VCaP (cell line): ENCODE measurements around the gene KDR.

ENCODE experiments used
- H3K27ac ChIP-seq: fragments of 450-650 bp; 2 replicates; pipeline ENCODE4 v1.5.1; 2017
- TF ChIP-seq, protein P1 (sequence below): fragments of 450-650 bp; conservative IDR thresholded peaks from 2 replicates; pipeline ENCODE4 v1.5.1; 2017; ENCODE audit warnings: mild to moderate bottlenecking, moderate library complexity

Gene KDR

GRCh38 chr4:55082756-55083155 is 42.6 kb downstream of the KDR start:
- no peak overlapping the region for H3K27ac ChIP-seq
- TF ChIP-seq, protein P1, sequence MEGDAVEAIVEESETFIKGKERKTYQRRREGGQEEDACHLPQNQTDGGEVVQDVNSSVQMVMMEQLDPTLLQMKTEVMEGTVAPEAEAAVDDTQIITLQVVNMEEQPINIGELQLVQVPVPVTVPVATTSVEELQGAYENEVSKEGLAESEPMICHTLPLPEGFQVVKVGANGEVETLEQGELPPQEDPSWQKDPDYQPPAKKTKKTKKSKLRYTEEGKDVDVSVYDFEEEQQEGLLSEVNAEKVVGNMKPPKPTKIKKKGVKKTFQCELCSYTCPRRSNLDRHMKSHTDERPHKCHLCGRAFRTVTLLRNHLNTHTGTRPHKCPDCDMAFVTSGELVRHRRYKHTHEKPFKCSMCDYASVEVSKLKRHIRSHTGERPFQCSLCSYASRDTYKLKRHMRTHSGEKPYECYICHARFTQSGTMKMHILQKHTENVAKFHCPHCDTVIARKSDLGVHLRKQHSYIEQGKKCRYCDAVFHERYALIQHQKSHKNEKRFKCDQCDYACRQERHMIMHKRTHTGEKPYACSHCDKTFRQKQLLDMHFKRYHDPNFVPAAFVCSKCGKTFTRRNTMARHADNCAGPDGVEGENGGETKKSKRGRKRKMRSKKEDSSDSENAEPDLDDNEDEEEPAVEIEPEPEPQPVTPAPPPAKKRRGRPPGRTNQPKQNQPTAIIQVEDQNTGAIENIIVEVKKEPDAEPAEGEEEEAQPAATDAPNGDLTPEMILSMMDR = no peak

GRCh38 chr4:55080174-55080865 is 45.1 kb downstream of the KDR start:
- H3K27ac ChIP-seq = no peak overlapping the region
- TF ChIP-seq, protein P1 = no peak

DNA sequence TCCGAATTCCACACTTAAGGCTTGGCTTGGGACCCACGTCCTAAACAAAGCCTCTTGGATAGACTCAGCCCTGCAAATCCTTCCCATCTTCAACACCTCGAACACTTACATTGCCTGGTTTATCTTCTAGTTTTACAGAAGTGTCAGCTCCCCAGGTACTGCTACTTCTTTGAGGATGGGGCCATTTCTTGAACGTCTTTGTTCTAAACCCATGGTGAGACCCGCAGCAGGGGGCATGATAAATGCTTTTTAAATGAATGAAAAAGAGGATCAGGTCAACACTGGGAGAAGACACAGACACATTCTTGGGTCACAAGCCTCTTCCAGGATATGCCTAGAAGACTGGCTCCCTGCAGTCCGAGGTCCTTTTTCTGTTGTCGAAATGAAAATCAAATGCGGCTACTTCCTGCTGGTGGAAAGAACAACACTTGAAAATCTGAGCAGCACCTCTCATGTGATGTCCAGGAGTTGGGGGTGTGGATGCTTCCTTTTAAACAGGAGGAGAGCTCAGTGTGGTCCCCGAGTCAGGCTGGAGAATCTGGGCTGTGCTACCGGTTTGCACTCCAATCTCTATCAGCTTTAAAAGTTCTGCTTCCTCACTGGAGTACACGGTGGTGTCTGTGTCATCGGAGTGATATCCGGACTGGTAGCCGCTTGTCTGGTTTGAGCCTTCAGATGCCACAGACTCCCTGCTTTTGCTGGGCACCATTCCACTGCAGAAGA is 45.8 kb downstream of the KDR start:
- TF ChIP-seq, protein P1 = no peak
- H3K27ac ChIP-seq = no peak overlapping the region

DNA sequence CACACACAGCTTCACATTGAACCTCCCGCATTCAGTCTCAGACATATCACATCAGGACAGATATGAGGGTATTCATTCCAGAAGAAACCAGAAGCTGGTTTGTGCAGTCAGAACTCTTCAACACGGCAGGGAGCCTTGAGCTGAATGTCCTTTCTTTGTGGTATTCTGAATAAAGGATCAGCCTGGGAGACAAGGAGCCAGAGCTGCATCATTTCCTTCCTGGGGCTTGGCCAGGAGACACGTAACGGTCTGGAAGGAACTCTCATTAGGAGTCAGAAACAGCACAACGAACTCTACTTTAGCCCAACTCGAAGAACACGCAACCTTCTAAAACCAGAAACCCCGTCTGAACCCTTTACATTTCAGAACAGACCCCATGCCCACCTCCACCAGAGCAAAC is 46.4 kb downstream of the KDR start:
- TF ChIP-seq, protein P1 = no peak
- no peak overlapping the region for H3K27ac ChIP-seq

GRCh38 chr4:55077577-55077976 is 47.8 kb downstream of the KDR start:
- no peak overlapping the region for H3K27ac ChIP-seq
- TF ChIP-seq, protein P1 = no peak

DNA sequence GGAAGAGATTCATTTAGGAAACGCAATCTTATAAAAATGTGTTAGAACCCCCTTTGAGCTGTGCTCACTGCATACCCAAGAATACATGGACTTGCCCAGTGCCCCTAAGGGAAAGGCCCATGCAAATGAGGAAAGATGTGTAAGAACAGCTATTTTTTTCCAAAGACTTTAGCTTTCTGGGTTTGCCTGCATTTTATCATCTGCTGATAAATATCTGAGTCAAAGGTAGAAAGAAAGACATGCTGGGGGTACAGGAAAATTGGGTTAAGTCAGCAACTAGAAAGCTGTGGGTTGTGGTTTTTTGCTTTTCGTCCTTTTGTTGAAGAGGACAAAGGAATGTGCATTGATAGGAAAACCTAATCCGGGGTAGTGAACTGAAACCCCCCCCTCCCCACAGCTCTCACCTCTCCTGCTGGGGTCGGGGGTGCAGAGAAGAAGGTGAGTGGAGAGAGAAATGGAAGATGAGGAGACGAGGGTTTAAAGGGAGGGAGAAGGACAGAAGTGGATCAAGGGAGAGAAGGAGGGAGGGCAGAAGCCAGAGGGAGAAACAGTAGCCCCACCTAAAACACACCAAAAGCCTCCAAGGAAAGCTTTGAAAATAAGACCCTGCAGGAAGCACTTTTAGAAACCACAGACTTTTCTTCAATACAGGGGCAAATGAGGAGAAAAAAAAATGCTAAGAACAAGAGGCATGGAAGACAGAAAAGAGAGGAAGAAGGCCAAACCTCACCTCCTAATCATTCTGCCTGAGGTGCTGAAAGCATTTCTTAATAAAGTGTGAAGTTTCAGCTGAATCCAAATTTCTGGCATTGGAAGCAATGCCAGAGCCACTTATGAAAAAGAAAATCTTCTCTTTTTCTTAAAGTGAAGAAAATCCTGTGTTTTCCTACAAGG is 49.3 kb downstream of the KDR start:
- no peak overlapping the region for H3K27ac ChIP-seq
- TF ChIP-seq, protein P1 = no peak

- TF ChIP-seq, protein P1 = no peak
- H3K27ac ChIP-seq = no peak overlapping the region
These were observed 50.0 kb downstream of the KDR start for GRCh38 chr4:55075376-55075775.
